GM21447 (cell line): Measurements from ENCODE around the gene ISM1.

ENCODE experiments used
- ATAC-seq: cut with Tn5 transposase; IDR thresholded peaks from one replicate; pipeline ENCODE4 v1.9.1; 2021; ENCODE audit not compliant: unreplicated experiment

ISM1 gene

DNA sequence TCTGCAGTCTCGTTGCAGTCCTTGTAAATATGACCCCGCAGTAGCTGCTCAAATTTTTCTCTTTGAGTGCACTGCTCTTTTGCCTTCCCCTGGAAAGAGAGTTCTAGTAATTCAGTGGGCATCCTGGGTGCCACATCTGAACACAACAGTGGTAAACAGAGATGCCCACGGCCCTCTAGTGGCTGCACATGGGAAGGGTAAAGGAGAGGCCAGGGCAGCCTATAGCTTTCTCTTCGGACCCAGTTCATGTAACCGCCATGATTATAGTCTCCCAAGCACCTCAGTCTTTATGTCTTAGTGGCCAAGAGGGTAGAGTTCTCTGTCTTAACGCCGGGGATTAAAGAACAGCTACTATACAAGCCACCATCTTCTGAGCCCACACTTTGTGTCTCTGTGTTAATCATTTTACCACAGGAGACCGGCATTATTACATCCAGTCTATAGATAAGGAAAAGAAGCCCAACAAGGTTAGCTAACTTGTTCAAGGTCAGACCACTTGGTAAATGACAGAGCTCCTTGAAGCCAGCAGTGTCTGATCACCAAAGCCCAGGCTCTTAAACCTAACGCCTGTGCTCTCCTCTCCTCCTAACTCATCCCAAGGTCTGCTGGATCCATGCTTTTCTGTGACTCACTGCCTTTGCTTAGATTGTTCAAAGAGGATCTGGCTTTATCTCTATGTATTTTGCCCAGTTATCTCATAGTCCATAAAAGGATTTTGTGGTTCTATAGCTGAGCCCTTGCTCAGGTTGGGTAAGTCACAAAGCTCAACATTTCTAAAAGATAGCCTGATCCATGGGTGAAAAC lies 81.8 kb downstream of the ISM1 start:
- peak; percentile 79 for ATAC-seq

DNA sequence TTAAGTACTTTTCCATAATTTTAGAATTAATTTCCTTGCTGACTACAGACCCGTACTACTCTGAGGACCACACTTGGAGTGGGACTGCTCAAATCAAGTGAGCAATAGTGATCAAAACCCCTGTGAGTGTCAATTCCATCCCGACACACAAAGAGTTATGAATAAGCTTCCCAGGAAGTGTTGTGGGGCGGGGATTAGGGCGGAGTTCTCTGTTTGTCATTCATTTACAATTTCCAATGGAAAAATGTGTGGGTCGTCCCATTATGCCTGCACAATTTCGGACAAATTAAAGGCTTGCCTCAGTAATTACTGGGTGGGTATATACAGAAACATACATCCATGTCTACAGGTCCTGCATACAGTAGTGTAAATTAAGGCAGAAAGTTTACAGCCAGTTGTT lies 84.2 kb downstream of the ISM1 start:
- ATAC-seq, result no peak

DNA sequence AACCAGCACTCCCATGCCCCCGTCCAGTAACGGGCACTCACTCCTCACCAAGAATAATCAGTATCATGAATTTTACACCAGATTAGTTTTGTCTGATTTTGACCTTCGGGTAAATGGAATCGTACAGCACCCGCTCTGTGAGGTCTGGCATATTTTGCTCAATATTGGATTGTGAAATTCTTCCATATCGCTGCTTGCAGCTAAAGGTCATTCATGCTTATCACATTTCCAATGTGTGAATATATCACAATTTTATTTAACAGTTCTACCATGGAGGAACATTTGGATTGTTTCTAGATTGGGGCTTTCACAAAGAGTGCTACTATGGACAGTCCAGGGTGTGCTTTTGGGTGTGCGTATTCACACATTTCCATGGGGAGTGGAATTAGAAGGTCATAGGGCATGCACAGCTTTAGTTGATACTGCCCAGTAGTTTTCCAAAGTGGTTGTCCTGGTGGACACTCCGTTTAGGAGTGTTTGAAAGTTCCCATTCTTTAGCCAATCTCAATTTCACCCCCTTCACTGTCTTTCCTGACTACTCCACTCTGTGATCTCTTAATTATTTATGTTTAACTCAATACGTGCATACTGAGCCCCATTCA lies 86.6 kb downstream of the ISM1 start:
- no peak for ATAC-seq

DNA sequence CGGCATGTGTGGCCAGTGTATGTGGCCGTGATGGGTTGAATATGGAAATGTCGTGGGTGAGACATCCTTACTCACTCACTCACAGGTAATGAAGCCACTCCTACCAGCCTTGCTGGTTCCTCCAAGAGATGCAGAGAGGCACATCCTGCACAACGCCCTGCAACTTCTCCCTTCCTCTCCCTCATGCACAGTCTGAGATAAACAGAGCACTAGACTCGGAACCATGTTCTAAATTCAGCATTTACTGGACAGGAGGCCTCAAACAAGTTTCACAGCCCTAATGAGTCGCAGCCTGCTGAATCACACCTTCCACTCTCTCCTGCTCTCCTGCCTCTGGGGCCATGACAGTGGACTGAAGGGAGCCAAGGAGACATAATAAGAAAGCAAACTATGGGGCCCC lies 91.2 kb downstream of the ISM1 start:
- ATAC-seq, result no peak

DNA sequence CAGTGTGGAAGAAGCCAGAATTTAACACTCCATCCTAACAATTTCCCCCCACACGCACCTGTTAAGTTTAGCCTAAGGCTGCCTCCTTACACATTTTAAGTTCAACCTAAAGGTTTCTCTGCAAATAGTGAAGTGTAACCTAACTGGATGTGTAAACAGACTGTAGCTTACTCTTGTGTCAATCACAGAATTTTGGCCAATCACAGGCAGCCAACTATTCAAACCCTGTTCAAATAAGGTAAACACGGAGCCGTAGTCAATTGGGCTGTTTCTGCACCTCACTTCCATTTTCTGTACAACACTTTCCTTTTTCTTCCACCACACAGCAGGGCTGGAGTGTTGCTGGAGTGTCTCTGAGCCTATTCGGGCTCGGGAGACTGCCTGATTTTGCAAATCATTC lies 92.1 kb downstream of the ISM1 start:
- ATAC-seq, result no peak

DNA sequence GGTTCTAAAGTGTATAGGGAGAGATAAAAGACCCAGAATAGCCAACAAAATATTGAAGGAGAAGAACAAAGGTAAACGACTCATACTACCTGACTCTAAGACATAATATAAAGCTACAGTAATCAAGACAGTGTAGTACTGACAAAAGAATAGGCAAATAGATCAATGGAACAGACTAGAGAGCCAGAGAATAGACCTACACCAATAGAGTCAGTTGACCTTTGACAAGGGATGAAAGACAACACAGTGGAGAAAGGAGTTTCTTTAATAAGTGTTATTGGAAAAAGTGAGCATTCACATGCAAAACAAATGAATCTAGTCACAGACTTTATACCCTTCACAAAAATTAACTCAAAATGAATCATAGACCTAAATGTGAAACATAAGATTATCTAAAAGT lies 96.4 kb downstream of the ISM1 start:
- no peak for ATAC-seq

DNA sequence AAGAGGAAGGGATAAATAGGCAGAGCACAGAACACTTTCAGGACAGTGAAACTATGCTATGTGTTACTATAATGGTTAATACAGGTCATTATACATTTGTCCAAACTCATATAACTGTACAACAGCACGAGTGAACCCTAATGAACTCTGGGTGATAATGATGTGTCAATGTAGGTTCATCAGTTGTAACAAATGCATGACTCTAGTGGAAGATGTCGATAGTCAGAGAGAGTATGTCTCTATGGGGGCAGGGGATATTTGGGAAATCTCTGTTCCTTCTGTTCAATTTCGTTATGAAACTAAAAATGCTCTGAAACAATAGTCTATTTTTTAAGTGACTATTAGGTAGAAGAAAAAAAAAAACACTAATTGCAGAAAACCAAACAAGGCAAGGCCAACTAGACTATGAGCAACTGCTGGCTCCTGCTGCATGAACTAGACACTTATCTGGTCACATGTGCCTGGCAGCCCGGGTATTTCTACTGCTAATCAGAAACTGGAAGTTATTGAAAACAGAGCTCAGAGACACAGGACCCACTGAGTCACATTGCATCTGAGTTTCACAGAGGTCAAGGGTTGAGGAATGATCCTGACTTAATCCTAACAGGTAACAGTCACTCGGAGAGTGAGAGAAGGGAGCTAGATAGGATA lies 97.9 kb downstream of the ISM1 start:
- ATAC-seq, result no peak

DNA sequence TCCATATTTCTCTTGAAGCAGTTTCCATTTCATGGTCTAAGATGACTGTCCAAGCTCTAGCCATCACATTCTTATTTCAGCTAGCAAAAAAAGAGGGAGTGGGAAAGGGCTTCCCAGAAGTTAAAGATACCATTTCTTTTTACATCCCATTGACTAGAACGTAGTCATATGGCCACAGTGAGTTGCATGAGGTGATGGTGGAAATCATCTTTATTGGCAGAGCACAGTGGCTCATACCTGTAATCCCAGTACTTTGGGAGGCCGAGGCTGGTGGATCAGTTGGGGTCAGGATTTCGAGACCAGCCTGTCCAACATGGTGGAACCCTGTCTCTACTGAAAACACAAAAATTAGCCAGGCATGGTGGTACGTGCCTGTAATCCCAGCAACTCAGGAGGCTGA lies 99.6 kb downstream of the ISM1 start:
- ATAC-seq, result no peak

DNA sequence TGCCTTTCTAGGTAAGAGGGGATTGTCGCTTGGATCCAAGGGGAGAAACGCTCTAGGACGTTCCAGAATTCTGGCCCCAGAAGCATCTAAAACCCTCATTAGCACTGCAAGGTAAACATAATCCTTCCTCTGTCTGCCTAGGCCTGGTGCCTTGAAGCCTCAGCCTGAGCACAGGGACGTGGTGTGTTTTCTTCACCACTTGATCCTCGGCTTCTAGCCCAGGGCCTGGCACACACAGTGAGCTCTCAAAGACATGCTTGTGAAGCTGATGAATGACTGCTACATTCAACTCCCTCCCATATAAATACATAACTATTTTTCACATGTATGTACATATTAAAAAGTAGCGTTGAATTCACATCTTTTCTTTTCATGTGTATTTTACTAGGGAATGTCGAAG lies 100.3 kb downstream of the ISM1 start:
- no peak for ATAC-seq

DNA sequence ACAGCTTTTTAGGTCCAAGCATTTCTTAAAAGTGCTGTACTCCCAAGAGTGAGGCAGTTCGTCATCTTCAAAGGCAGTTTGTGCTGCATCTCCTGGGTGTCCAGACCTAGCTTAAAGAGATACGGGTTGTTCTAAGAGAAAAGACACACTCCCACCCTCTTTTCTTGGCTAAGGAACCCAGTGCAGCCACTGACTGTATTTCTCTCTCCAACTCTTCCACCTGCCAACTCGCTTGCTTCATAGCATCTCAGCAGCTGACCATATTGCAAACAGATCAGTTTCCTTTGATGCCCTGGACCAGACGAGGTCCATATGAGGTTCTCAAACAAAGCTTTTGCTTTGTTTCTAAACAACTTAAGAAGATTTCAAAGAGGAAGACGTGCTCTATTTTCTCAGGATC lies 101.1 kb downstream of the ISM1 start:
- ATAC-seq, result no peak

DNA sequence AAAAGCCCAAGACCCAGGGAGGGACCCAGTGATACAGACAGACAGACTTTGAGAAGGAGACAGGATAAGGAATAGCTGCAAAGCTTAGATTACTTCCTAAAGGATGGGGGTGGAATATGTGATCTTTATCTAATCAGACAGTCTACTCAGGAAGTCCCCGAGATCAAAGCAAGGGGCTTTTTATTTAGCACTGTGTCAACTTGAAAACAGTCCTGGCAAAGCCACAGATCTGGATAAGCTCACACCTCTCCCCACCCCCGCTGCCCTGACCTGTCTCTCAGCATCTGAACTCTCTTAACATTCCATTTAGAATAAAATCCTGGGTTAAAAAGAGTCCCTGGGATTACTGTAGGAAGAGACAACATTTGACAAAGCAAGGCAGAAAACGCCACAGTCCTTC lies 101.5 kb downstream of the ISM1 start:
- no peak for ATAC-seq

DNA sequence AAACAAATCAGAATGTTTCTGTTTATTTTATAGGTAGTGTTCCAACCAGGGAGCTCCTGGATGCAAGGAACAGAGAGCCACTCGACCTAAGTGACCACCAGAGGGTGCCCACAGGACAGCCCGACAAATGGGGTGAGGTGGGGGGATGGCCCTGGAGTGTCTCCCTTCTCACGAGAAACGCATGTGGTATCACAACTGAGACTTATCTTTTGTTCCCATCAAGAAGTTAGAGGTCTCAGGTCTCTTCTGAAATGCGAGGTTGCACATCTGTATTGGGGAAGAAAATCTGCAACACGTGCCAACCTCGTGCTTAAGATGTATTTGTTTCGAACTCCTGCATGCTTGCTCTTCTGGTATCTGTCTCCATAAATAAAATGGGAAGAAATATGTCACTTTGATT lies 104.0 kb downstream of the ISM1 start:
- no peak for ATAC-seq

DNA sequence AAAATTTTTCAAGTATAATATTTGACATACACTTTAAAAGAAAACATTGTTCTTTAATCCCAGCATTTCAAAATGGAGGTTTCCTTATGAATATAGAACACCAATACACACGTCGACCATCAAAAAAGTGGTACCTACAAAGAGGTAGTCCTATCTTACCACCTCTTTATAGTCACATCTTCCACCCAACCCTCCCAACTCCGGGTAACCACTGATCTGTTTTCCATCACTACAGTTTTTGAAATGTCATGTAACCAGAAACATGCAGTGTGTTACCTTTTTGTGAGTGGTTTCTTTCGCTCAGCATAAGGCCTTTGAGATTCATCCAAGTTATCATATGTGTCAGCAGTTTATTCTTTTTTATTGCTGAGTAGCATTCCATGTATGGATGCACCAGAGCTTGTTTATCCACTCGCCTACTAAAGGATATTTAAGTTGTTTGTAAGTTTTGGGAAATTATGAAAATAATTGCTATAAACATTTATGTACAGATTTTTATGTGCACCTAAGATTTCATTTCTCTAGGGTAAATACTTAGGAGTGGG lies 104.8 kb downstream of the ISM1 start:
- ATAC-seq, result no peak

DNA sequence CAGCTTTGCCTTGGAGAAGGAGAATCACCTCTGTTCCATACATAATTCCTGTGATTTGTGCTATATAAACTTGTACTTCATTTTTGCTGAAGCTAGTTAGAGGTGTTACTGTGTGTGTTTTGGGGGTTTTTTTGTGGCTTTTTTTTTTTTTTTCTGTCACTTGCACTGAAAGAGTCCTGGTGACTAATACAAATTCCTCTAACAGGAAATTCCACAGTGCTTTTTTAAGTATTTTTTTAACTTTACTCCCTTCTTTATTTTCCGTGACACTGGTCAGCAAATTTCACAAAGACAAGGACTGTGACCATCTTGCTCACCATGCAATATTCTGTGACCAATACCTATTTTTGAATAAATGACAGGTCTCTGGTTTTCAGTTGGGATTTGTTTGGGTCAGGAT lies 110.5 kb downstream of the ISM1 start:
- no peak for ATAC-seq

DNA sequence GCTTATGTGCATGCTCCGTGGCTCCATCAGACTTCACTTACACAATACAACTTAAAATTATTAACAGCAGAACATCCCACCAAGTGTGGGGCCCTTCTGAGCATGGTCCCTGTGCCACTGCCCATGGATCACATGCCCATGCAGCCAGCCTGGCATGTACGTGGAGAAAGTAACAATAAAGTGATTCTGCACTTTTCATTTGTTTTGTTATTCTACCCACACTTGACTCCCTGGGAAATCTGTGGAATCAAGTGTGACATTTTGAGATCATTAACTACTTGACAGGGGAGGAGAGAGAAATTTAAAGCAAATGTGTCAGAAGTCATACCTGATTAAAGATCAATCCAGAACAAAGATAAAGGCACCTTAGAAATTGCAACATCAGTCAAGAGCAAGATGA lies 112.0 kb downstream of the ISM1 start:
- ATAC-seq, result no peak

DNA sequence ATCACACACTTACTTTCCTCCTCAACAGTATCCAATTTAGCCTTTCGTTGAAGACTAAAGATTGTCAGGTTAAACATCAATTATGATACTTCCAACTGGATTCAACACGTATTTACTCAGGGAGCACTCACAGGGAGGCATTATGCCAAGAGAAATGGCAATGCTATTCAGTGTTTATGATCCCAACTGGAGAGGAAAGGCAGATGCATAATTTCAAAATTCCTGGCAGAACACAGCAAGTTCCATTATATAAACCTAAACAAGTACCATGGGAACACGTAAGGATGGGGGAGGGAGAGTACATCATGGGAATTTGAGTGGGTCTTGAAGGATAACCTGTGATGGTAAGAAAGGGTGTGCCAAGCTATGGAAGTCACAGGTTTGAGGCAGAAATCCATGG lies 112.7 kb downstream of the ISM1 start:
- ATAC-seq, result no peak

DNA sequence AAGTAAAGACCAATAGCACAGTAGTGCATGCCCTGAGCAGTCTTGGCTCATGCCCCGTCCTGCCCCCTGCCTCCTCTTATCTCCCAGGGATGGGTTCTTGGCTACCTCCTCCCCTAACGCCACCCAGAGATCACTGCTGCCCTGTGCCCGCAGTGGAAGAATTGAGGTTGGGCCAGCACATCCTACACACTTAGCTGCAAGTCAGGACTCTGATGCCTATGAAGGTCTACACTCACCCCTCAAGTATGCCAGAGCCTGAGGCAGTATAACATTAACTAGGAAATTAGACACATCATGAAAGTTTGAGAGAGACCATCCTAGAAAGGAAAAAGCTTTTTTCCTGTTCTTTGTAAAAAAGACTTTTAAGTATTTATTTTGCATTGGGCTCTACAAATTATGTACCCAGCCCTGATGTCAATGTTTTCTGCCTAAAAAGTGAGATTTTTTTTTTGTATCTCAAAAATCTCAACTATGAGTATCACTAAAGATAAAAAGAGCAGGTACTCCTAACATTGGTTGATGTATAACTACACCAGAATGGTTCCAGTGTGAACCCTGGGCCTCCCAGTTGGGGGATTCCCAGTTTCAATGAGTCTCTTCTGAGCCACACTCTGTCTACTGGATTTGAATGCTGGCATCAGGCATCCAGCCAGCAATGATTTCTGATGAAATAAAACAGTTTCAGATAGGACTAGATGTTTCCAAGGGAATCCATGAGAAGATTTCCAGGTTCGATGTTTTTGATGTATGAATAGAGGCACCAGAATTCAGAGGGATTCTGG lies 115.4 kb downstream of the ISM1 start:
- ATAC-seq, result peak; percentile 73

DNA sequence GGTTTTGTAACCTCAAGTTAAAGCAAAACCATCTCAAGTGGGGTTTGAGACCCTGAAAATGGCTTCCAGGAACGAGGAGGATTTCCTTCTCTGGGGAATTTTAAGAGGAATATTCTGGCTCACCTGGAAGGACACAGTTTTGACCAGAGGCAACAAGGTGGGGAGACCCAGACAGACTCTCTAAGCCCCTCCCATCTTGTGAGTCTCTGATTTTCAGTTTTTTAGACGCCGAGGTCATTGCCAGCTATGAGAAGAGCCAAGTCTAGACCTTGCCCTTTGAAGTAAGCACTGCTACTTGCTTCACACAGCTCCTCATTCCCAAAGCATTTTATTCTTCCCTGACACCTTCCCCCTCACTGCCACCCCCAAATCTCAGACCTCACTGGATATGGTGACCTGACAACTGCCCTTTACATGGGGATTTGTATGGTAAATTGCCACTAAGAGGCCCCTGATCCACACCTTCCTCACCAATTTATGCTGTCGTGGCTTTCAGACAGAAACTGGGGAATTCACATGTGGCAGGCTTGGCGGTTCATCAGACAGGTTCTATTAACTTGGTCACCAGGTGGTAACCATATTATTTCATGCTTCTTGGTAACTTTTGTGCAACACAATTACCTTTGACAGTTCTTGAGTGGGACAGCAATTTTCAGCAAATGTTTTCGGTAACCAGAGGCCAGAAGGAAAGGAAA lies 116.2 kb downstream of the ISM1 start:
- no peak for ATAC-seq

DNA sequence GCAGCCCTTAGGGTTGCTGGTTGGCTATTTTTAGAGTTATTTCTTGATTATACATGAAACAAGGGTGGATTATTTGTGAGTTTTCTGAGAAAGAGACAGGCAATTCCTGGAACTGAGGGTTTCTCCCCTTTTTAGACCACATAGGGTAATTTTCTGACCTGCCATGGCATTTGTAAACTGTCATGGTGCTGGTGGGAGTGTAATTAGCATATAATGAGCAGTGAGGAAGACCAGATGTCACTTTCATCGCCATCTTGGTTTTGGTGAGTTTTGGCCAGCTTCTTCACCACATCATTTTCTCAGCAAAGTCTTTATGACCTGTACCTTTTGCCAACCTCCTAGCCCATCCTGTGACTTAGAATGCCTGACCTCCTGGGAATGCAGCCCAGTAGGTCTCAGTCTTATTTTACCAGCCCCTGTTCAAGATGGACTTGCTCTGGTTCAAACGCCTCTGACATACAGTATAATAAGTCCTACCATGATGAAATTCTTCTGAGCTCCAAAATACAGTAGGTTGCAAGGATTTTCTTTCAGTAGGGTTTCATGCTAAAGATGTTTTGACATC lies 117.1 kb downstream of the ISM1 start:
- ATAC-seq, result no peak

DNA sequence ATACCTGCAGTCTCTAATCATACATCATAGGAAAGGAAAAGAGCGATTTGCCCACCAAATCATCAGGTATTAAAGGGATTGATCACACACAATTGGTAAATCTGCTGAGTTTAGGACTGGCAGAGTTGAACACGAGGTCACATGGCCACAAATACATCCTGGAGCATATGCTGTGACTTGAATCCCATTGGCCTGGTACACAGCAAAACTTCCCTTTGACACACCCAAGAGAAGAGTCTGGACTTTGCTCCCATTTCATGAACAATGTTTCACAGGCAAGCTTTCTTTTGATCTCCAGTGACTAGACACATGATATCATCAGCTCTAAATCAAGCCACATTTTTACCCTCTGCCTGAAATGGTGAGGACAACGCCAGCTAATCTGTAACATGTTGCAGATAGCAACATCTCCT lies 117.9 kb downstream of the ISM1 start:
- ATAC-seq, result no peak
